Measurements from ENCODE around the gene TDRD1.

The TDRD1 gene

DNA sequence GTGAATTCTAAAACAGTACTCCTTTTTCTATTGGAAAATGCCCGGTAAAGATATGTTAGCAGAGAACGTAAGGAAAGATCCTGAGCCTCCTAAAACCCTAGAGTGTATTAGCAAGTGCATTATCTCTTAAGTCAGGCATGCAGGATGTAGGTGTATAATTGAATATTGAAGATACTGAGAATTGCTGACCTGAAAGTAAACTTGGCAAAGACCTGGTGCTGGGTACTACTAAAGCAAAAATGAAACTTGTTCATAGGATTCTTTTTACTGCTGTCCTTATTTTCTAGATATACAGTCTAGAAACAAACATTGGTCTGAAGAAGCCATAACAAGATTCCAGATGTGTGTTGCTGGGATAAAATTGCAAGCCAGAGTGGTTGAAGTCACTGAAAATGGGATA, 41.1 kb downstream of the TDRD1 start:
- H3K9me3 ChIP-seq (ENCODE audit: control insufficient read depth, insufficient read depth, low read length) = no peaks in the 10 kb centered on the region
- H3K36me3 ChIP-seq (ENCODE audit: control insufficient read depth, low read length) = no peaks in the 10 kb centered on the region
- H3K9me2 ChIP-seq (replicated peaks; ENCODE audit: control insufficient read depth, low read length) = no peaks in the 10 kb centered on the region
- no peaks in the 10 kb centered on the region for H3K79me2 ChIP-seq (ENCODE audit: control insufficient read depth, low read length)
- peaks cover 7% of the 10 kb centered on the region; the same call in 1 of the 2 replicates for H3K27me3 ChIP-seq (ENCODE audit: control insufficient read depth, low read length)
- H3K4me3 ChIP-seq (ENCODE audit: low read length) = no peak overlapping the region
- H4K20me1 ChIP-seq (ENCODE audit: control insufficient read depth, insufficient read depth, low read depth, low read length) = no peaks in the 10 kb centered on the region
- no peaks in the 10 kb centered on the region for H3F3A ChIP-seq (ENCODE audit: control insufficient read depth, insufficient read depth)
- no peak overlapping the region for H3K4me2 ChIP-seq (ENCODE audit: low read length)
- 0 out of 2 replicates have a peak, but pooled peaks cover 3% of the 10 kb centered on the region for H3K4me1 ChIP-seq (ENCODE audit: control insufficient read depth, low read length)
- no peak for TF ChIP-seq EZH2phosphoT487 (IDR thresholded peaks at IDR 0.05; ENCODE audit: borderline replicate concordance, low read length)
- TF ChIP-seq, protein P1, sequence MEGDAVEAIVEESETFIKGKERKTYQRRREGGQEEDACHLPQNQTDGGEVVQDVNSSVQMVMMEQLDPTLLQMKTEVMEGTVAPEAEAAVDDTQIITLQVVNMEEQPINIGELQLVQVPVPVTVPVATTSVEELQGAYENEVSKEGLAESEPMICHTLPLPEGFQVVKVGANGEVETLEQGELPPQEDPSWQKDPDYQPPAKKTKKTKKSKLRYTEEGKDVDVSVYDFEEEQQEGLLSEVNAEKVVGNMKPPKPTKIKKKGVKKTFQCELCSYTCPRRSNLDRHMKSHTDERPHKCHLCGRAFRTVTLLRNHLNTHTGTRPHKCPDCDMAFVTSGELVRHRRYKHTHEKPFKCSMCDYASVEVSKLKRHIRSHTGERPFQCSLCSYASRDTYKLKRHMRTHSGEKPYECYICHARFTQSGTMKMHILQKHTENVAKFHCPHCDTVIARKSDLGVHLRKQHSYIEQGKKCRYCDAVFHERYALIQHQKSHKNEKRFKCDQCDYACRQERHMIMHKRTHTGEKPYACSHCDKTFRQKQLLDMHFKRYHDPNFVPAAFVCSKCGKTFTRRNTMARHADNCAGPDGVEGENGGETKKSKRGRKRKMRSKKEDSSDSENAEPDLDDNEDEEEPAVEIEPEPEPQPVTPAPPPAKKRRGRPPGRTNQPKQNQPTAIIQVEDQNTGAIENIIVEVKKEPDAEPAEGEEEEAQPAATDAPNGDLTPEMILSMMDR (IDR thresholded peaks at IDR 0.05; ENCODE audit: low read depth, low read length, poor library complexity, severe bottlenecking) = no peak
- no peak overlapping the region for H3K27ac ChIP-seq (ENCODE audit: low read depth, low read length)

DNA sequence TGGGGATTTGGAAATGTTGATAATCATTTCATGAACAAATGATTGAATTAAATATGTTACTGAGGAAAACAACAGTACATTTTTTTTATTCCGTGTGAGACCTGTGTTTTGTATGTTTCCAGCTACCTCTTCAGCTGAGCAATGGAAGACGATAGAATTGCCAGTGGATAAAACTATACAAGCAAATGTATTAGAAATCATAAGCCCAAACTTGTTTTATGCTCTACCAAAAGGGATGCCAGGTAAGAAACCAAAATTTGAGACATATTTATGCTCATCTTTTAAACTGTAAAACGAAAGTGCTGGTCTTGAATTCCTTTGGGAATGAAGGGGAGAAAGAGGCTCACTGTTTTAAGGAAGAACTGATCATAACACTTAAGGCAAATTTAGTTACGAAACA, 42.1 kb downstream of the TDRD1 start:
- H3K4me2 ChIP-seq (ENCODE audit: low read length) = no peak overlapping the region
- H3F3A ChIP-seq (ENCODE audit: control insufficient read depth, insufficient read depth) = no peaks in the 10 kb centered on the region

DNA sequence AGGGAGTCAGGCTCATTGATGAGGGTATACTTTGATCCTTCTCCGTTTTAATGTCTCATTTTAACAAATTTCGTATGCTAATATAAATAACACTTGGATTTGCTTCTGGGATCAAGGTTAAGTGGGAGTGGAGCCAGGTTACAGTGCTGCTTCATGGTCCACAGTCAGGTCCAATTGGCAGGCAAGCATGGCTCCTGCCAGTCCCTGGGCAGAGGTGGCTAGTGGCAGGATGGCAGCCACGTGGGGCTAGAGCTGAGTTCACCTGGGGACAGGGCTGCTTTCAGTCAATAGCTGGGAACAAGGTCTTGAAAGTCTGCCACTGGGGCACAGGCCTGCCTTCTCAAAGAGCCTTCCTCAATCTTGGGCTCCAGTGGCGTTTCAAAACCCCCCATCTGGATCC, 43.9 kb downstream of the TDRD1 start:
- Histone ChIP-seq H4K20me1 (ENCODE audit: control insufficient read depth, insufficient read depth, low read depth, low read length) (no peaks in the 10 kb centered on the region), H3K27ac (ENCODE audit: low read depth, low read length) (no peak overlapping the region), H3K4me2 (ENCODE audit: low read length) (no peak overlapping the region), H3K4me3 (ENCODE audit: low read length) (no peak overlapping the region), H3F3A (ENCODE audit: control insufficient read depth, insufficient read depth) (no peaks in the 10 kb centered on the region), H3K9me3 (ENCODE audit: control insufficient read depth, insufficient read depth, low read length) (no peaks in the 10 kb centered on the region), H3K27me3 (ENCODE audit: control insufficient read depth, low read length) (0 out of 2 replicates have a peak, but pooled peaks cover 3% of the 10 kb centered on the region), H3K79me2 (ENCODE audit: control insufficient read depth, low read length) (no peaks in the 10 kb centered on the region), H3K36me3 (ENCODE audit: control insufficient read depth, low read length) (no peaks in the 10 kb centered on the region), H3K4me1 (ENCODE audit: control insufficient read depth, low read length) (0 out of 2 replicates have a peak, but pooled peaks cover 3% of the 10 kb centered on the region), H3K9me2 (replicated peaks; ENCODE audit: control insufficient read depth, low read length) (no peaks in the 10 kb centered on the region)
- no peak for TF ChIP-seq EZH2phosphoT487 (IDR thresholded peaks at IDR 0.05; ENCODE audit: borderline replicate concordance, low read length)
- TF ChIP-seq, protein P1 (IDR thresholded peaks at IDR 0.05; ENCODE audit: low read depth, low read length, poor library complexity, severe bottlenecking) = no peak

More for the DNA sequence above, 42.1 kb downstream of the TDRD1 start:
- TF ChIP-seq, protein P1 (IDR thresholded peaks at IDR 0.05; ENCODE audit: low read depth, low read length, poor library complexity, severe bottlenecking) = no peak
- TF ChIP-seq EZH2phosphoT487 (IDR thresholded peaks at IDR 0.05; ENCODE audit: borderline replicate concordance, low read length) = no peak
- Histone ChIP-seq H3K9me2 (replicated peaks; ENCODE audit: control insufficient read depth, low read length) (no peaks in the 10 kb centered on the region), H3K36me3 (ENCODE audit: control insufficient read depth, low read length) (no peaks in the 10 kb centered on the region), H3K79me2 (ENCODE audit: control insufficient read depth, low read length) (no peaks in the 10 kb centered on the region), H3K27ac (ENCODE audit: low read depth, low read length) (no peak overlapping the region), H4K20me1 (ENCODE audit: control insufficient read depth, insufficient read depth, low read depth, low read length) (no peaks in the 10 kb centered on the region), H3K4me3 (ENCODE audit: low read length) (no peak overlapping the region), H3K4me1 (ENCODE audit: control insufficient read depth, low read length) (0 out of 2 replicates have a peak, but pooled peaks cover 3% of the 10 kb centered on the region), H3K27me3 (ENCODE audit: control insufficient read depth, low read length) (peaks cover 7% of the 10 kb centered on the region; the same call in 1 of the 2 replicates), H3K9me3 (ENCODE audit: control insufficient read depth, insufficient read depth, low read length) (no peaks in the 10 kb centered on the region)
